H9 (cell line): ENCODE measurements around the gene PRADC1. TPM values are rescaled to one million over a fixed set of nuclear protein-coding genes. Genes with fewer than 3 reads are reported as not detected.

Experiments
- DNase-seq: peaks from one replicate; pipeline ENCODE4 v3.0.0-alpha.2; 2017
- H2AFZ ChIP-seq: one replicate; pipeline ENCODE4 v1.6.1; 2013; ENCODE audit warnings: mild to moderate bottlenecking, low read length, control low read depth, moderate library complexity
- H2AK5ac ChIP-seq: 2 replicates; pipeline ENCODE4 v1.6.1; 2013; ENCODE audit warnings: low read length, control low read depth, mixed read lengths; ENCODE audit not compliant: insufficient read length
- H2BK120ac ChIP-seq: one replicate; pipeline ENCODE4 v1.6.1; 2013; ENCODE audit warnings: low read depth, mild to moderate bottlenecking, low read length, control low read depth, inconsistent platforms; ENCODE audit not compliant: poor library complexity, severe bottlenecking
- H2BK12ac ChIP-seq: 2 replicates; pipeline ENCODE4 v1.6.1; 2013; ENCODE audit warnings: low read length, control low read depth, mixed read lengths, low read depth; ENCODE audit not compliant: insufficient read length
- H2BK15ac ChIP-seq: 2 replicates; pipeline ENCODE4 v1.6.1; 2013; ENCODE audit warnings: low read depth, low read length, control low read depth
- H2BK20ac ChIP-seq: one replicate; pipeline ENCODE4 v1.6.1; 2013; ENCODE audit warnings: low read depth, mild to moderate bottlenecking, low read length, control low read depth, inconsistent platforms; ENCODE audit not compliant: poor library complexity, severe bottlenecking
- H2BK5ac ChIP-seq: 2 replicates; pipeline ENCODE4 v1.6.1; 2013; ENCODE audit warnings: low read length, control low read depth, mixed read lengths; ENCODE audit not compliant: insufficient read length
- H3K14ac ChIP-seq: 2 replicates; pipeline ENCODE4 v1.6.1; 2013; ENCODE audit warnings: low read length, control low read depth; ENCODE audit not compliant: insufficient read depth
- H3K18ac ChIP-seq: 2 replicates; pipeline ENCODE4 v1.6.1; 2013; ENCODE audit warnings: low read depth, mild to moderate bottlenecking, mixed read lengths, low read length, control low read depth; ENCODE audit not compliant: insufficient read length
- H3K23ac ChIP-seq: 2 replicates; pipeline ENCODE4 v1.6.1; 2013; ENCODE audit warnings: low read length, control low read depth, mixed read lengths, low read depth; ENCODE audit not compliant: insufficient read length
- H3K23me2 ChIP-seq: 2 replicates; pipeline ENCODE4 v1.6.1; 2013; ENCODE audit warnings: low read depth, mild to moderate bottlenecking, mixed read lengths, low read length, control low read depth; ENCODE audit not compliant: insufficient read length, poor library complexity, severe bottlenecking
- H3K27ac ChIP-seq: 2 replicates; pipeline ENCODE4 v1.5.1; 2013; ENCODE audit warnings: low read length, control low read depth, mixed read lengths, low read depth; ENCODE audit not compliant: insufficient read length
- H3K27me3 ChIP-seq: 2 replicates; pipeline ENCODE4 v1.6.1; 2013; ENCODE audit warnings: low read length, control low read depth, inconsistent platforms; ENCODE audit not compliant: insufficient read depth
- H3K4ac ChIP-seq: 2 replicates; pipeline ENCODE4 v1.6.1; 2013; ENCODE audit warnings: low read depth, mild to moderate bottlenecking, control low read depth, inconsistent platforms, low read length, moderate library complexity
- H3K4me1 ChIP-seq: 2 replicates; pipeline ENCODE4 v1.6.1; 2013; ENCODE audit warnings: low read length, control low read depth, inconsistent platforms; ENCODE audit not compliant: insufficient read depth
- H3K4me2 ChIP-seq: 2 replicates; pipeline ENCODE4 v1.6.1; 2013; ENCODE audit warnings: low read length, control low read depth, mixed read lengths; ENCODE audit not compliant: insufficient read length, insufficient read depth
- H3K56ac ChIP-seq: 2 replicates; pipeline ENCODE4 v1.6.1; 2013; ENCODE audit warnings: low read depth, mild to moderate bottlenecking, mixed read lengths, low read length, control low read depth; ENCODE audit not compliant: insufficient read length
- H3K79me1 ChIP-seq: 2 replicates; pipeline ENCODE4 v1.6.1; 2013; ENCODE audit warnings: low read depth, mild to moderate bottlenecking, moderate library complexity, low read length, control low read depth, inconsistent platforms; ENCODE audit not compliant: insufficient read depth, poor library complexity, severe bottlenecking
- H3K79me2 ChIP-seq: 2 replicates; pipeline ENCODE4 v1.6.1; 2013; ENCODE audit warnings: low read length, control low read depth, inconsistent platforms; ENCODE audit not compliant: insufficient read depth
- H3K9ac ChIP-seq: 2 replicates; pipeline ENCODE4 v1.6.1; 2013; ENCODE audit warnings: low read length, control low read depth, mixed read lengths; ENCODE audit not compliant: insufficient read length; ENCODE audit errors: extremely low read depth
- H3K9me3 ChIP-seq: one replicate; pipeline ENCODE4 v1.6.1; 2013; ENCODE audit warnings: low read depth, low read length, inconsistent platforms; ENCODE audit not compliant: control insufficient read depth
- H3T11ph ChIP-seq: one replicate; pipeline ENCODE4 v1.6.1; 2013; ENCODE audit warnings: mild to moderate bottlenecking, low read length, control low read depth, inconsistent platforms
- H4K20me1 ChIP-seq: one replicate; pipeline ENCODE4 v1.6.1; 2013; ENCODE audit not compliant: control insufficient read depth, insufficient read length, insufficient read depth
- H4K5ac ChIP-seq: 2 replicates; pipeline ENCODE4 v1.6.1; 2013; ENCODE audit warnings: low read depth, mild to moderate bottlenecking, mixed read lengths, low read length, control low read depth; ENCODE audit not compliant: insufficient read length
- H4K8ac ChIP-seq: replicated peaks from 2 replicates; pipeline ENCODE4 v1.6.1; 2013; ENCODE audit warnings: low read length, control low read depth, mixed read lengths, low read depth; ENCODE audit not compliant: insufficient read length
- H4K91ac ChIP-seq: 2 replicates; pipeline ENCODE4 v1.6.1; 2013; ENCODE audit warnings: low read depth, mild to moderate bottlenecking, moderate library complexity, mixed read lengths, low read length, control low read depth; ENCODE audit not compliant: insufficient read length
- H3K27ac Mint-ChIP-seq, 3 experiments: 2 replicates in 2 of 3; 3 replicates in 1 of 3; pipeline ENCODE4 v1.8.0; 2020 to 2021; ENCODE audit warnings: mixed read lengths in 3 of 3, mild to moderate bottlenecking in 1 of 3, moderate library complexity in 1 of 3
- H3K27me3 Mint-ChIP-seq: 2 replicates; pipeline ENCODE4 v1.8.0; 2021; ENCODE audit warnings: low read depth, mild to moderate bottlenecking, moderate library complexity, mixed read lengths
- H3K36me3 Mint-ChIP-seq, 3 experiments: 2 replicates in 2 of 3; 3 replicates in 1 of 3; pipeline ENCODE4 v1.8.0; 2020 to 2021; ENCODE audit warnings: low read depth in 3 of 3, mixed read lengths in 3 of 3; ENCODE audit not compliant: insufficient read depth in 1 of 3
- H3K4me1 Mint-ChIP-seq, 2 experiments: 2 replicates each; pipeline ENCODE4 v1.8.0; 2020; ENCODE audit warnings: mixed read lengths in 2 of 2
- H3K4me3 Mint-ChIP-seq, 2 experiments: 2 replicates in 1 of 2; 3 replicates in 1 of 2; pipeline ENCODE4 v1.8.0; 2020 to 2021; ENCODE audit warnings: mild to moderate bottlenecking in 2 of 2, mixed read lengths in 2 of 2, moderate library complexity in 1 of 2
- H3K9me3 Mint-ChIP-seq, 2 experiments: 2 replicates in 1 of 2; 3 replicates in 1 of 2; pipeline ENCODE4 v1.8.0; 2020; ENCODE audit warnings: mild to moderate bottlenecking in 2 of 2, mixed read lengths in 2 of 2, moderate library complexity in 1 of 2
- CTCF ChIP-seq: fragments of 200-600 bp; sonication (generic); conservative IDR thresholded peaks from 3 replicates; pipeline ENCODE4 v1.8.0; 2021; ENCODE audit warnings: antibody characterized with exemption, mild to moderate bottlenecking
- WGBS: extraction: QIAGEN DNeasy Blood & Tissue Kit; methylation state at CpG from one replicate; pipeline ENCODE4 v1.1.7; 2013; ENCODE audit warnings: missing lambda C conversion rate, low lambda C conversion rate, mixed read lengths; ENCODE audit not compliant: insufficient read length; ENCODE audit errors: extremely low coverage; 5-methylcytosine and 5-hydroxymethylcytosine counted together
- total RNA-seq: library from RNA; stranded (reverse); gene quantifications from 2 replicates; pipeline ENCODE4 v1.2.1, GENCODE V29; 2021

Gene PRADC1
- total RNA-seq, 1 experiment from 2014 or later: 9.6 TPM

GRCh38 chr2:73252238-73253027, 19.4 kb upstream of the PRADC1 start:
- H2BK120ac ChIP-seq: no peak overlapping the region
- H3K4me3 Mint-ChIP-seq: no peak overlapping the region
- H3K9me3 ChIP-seq: no peaks in the 10 kb centered on the region
- H3K4me1 ChIP-seq: no peaks in the 10 kb centered on the region
- no peak overlapping the region for H2AFZ ChIP-seq
- H3K23ac ChIP-seq: no peak overlapping the region
- no peak overlapping the region for H2BK20ac ChIP-seq
- no peak overlapping the region for H2BK15ac ChIP-seq
- no peak overlapping the region for H3K14ac ChIP-seq
- no peak overlapping the region for H3T11ph ChIP-seq
- no CpG with 5 or more reads among the region's 17 CpGs for WGBS
- no peak overlapping the region for H3K4ac ChIP-seq
- H3K23me2 ChIP-seq: no peaks in the 10 kb centered on the region
- no peaks in the 10 kb centered on the region for H3K27me3 ChIP-seq
- TF ChIP-seq CTCF: no peak
- no peaks in the 10 kb centered on the region for H3K79me1 ChIP-seq
- H4K91ac ChIP-seq: no peak overlapping the region
- H3K27me3 Mint-ChIP-seq: no peaks in the 10 kb centered on the region
- H3K4me1 Mint-ChIP-seq: peaks cover 10 to 16% of the 10 kb centered on the region in 2 experiments
- H3K56ac ChIP-seq: no peak overlapping the region
- H2BK12ac ChIP-seq: no peak overlapping the region
- no peak overlapping the region for H3K27ac Mint-ChIP-seq
- no peaks in the 10 kb centered on the region for H4K20me1 ChIP-seq
- no peaks in the 10 kb centered on the region; a peak in 1 of 5 replicates for H3K9me3 Mint-ChIP-seq
- no peak overlapping the region for H2AK5ac ChIP-seq
- H3K27ac ChIP-seq: no peak overlapping the region
- no peaks in the 10 kb centered on the region for H3K79me2 ChIP-seq
- H3K9ac ChIP-seq: no peak overlapping the region
- H2BK5ac ChIP-seq: no peak overlapping the region
- no peak overlapping the region for H3K4me2 ChIP-seq
- no peak overlapping the region for H4K5ac ChIP-seq
- no peak for DNase-seq
- no peak overlapping the region for H4K8ac ChIP-seq
- no peak overlapping the region for H3K18ac ChIP-seq
- H3K36me3 Mint-ChIP-seq: peaks cover 41 to 75% (median 56%) of the 10 kb centered on the region in 3 experiments
